NCI-H2196 treated with DMSO at 0.1 percent for 48 hours (cell line): ENCODE results near the gene XPOT.

ENCODE experiments used
- DNase-seq: peaks from one replicate; lab custom pipeline; 2025; ENCODE audit not compliant: unreplicated experiment; lab: John Stamatoyannopoulos, UW

Gene XPOT

GRCh38 chr12:64461634-64462414 lies 57.6 kb downstream of the XPOT start:
- DNase-seq: no peak

- DNase-seq: no peak
Measured at GRCh38 chr12:64466178-64466577, 62.0 kb downstream of the XPOT start.

- no peak for DNase-seq
Measured at GRCh38 chr12:64468966-64469365, 64.8 kb downstream of the XPOT start.

- DNase-seq: no peak
Measured at GRCh38 chr12:64469455-64470142, 65.4 kb downstream of the XPOT start.

GRCh38 chr12:64470495-64470894 lies 66.3 kb downstream of the XPOT start:
- no peak for DNase-seq

GRCh38 chr12:64473176-64473575 lies 69.0 kb downstream of the XPOT start:
- DNase-seq: no peak

GRCh38 chr12:64475518-64475917 lies 71.3 kb downstream of the XPOT start:
- DNase-seq: no peak

GRCh38 chr12:64476844-64477243 lies 72.7 kb downstream of the XPOT start:
- no peak for DNase-seq

GRCh38 chr12:64478661-64479060 lies 74.5 kb downstream of the XPOT start:
- DNase-seq: no peak

GRCh38 chr12:64480148-64480547 lies 76.0 kb downstream of the XPOT start:
- DNase-seq: no peak

GRCh38 chr12:64486657-64487056 lies 82.5 kb downstream of the XPOT start:
- DNase-seq: no peak

- DNase-seq: no peak
Measured at GRCh38 chr12:64491718-64492117, 87.5 kb downstream of the XPOT start.

GRCh38 chr12:64493513-64493912 lies 89.3 kb downstream of the XPOT start:
- no peak for DNase-seq

- DNase-seq: no peak
Measured at GRCh38 chr12:64494998-64495729, 91.0 kb downstream of the XPOT start.

GRCh38 chr12:64496839-64497400 lies 92.7 kb downstream of the XPOT start:
- DNase-seq: no peak

- DNase-seq: no peak
Measured at GRCh38 chr12:64497484-64497883, 93.3 kb downstream of the XPOT start.

- no peak for DNase-seq
Measured at GRCh38 chr12:64497903-64498302, 93.7 kb downstream of the XPOT start.

- DNase-seq: no peak
Measured at GRCh38 chr12:64500394-64500793, 96.2 kb downstream of the XPOT start.
